NT2/D1 (cell line): Measurements from ENCODE around the gene GARIN5A.

Experiments
- SUZ12 ChIP-seq: IDR thresholded peaks from 2 replicates; pipeline ENCODE4 v1.6.1; 2011; ENCODE audit not compliant: insufficient read length, insufficient read depth; ENCODE audit errors: extremely low read depth
- YY1 ChIP-seq: IDR thresholded peaks from 2 replicates; pipeline ENCODE4 v1.6.1; 2011; ENCODE audit not compliant: insufficient read length, insufficient read depth

- TF ChIP-seq YY1 = no peak
- no peak for TF ChIP-seq SUZ12
Observed at GRCh38 chr19:50482916-50483315, 6.3 kb upstream of the GARIN5A start.
